WTC11 (cell line): Measurements from ENCODE around the gene ETS1. TPM values are rescaled to one million over a fixed set of nuclear protein-coding genes. Genes with fewer than 3 reads are reported as not detected.

ENCODE experiments used
- ATAC-seq: fragments of 200-7000 bp; cut with Tn5 transposase; 2 replicates; pipeline ENCODE4 v1.10.0; 2021; ENCODE audit warnings: mild to moderate bottlenecking, moderate library complexity
- CTCF ChIA-PET: fragments of 300-600 bp; sonication (Branson Sonifier 250); formaldehyde crosslinking; loops from one replicate; lab custom pipeline; 2021; ENCODE audit warnings: antibody characterized with exemption; lab: Charles Lee
- POLR2A ChIA-PET: fragments of 350-600 bp; sonication (Branson Sonifier 250); formaldehyde crosslinking; loops from one replicate; lab custom pipeline; 2021; ENCODE audit warnings: antibody characterized with exemption; lab: Charles Lee
- DNase-seq: peaks from one replicate; pipeline ENCODE4 v3.0.0; 2021; ENCODE audit warnings: low spot score
- H3K27ac Mint-ChIP-seq: 2 replicates; pipeline ENCODE4 v1.8.0; 2021; ENCODE audit warnings: mixed read lengths
- H3K27me3 Mint-ChIP-seq: 2 replicates; pipeline ENCODE4 v1.8.0; 2021; ENCODE audit warnings: low read depth, mild to moderate bottlenecking, moderate library complexity, mixed read lengths
- H3K36me3 Mint-ChIP-seq: 2 replicates; pipeline ENCODE4 v1.8.0; 2021; ENCODE audit warnings: mixed read lengths
- H3K4me1 Mint-ChIP-seq: 2 replicates; pipeline ENCODE4 v1.8.0; 2022; ENCODE audit warnings: mixed read lengths
- H3K4me3 Mint-ChIP-seq: 2 replicates; pipeline ENCODE4 v1.8.0; 2021; ENCODE audit warnings: mild to moderate bottlenecking, moderate library complexity, mixed read lengths
- H3K9me3 Mint-ChIP-seq: 2 replicates; pipeline ENCODE4 v1.8.0; 2021; ENCODE audit warnings: mixed read lengths
- ATF3 ChIP-seq: sonication (generic); formaldehyde crosslinking; conservative IDR thresholded peaks from 2 replicates; pipeline ENCODE4 v1.8.1; 2022; ENCODE audit warnings: mild to moderate bottlenecking, missing genetic modification reagents
- ATF6 ChIP-seq: sonication (generic); formaldehyde crosslinking; IDR thresholded peaks from 2 replicates; pipeline ENCODE4 v1.8.1; 2023; ENCODE audit warnings: mild to moderate bottlenecking, missing genetic modification reagents
- CTCF ChIP-seq: fragments of 200-600 bp; IDR thresholded peaks from 2 replicates; pipeline ENCODE4 v1.8.0; 2022; ENCODE audit warnings: antibody characterized with exemption
- ELF4 ChIP-seq: sonication (generic); formaldehyde crosslinking; IDR thresholded peaks from 2 replicates; pipeline ENCODE4 v1.8.1; 2022; ENCODE audit warnings: low read depth, mild to moderate bottlenecking, moderate library complexity, missing genetic modification reagents
- ESRRA ChIP-seq: sonication (generic); formaldehyde crosslinking; IDR thresholded peaks from 2 replicates; pipeline ENCODE4 v1.8.1; 2022; ENCODE audit warnings: mild to moderate bottlenecking, missing genetic modification reagents, borderline replicate concordance
- PRDM15 ChIP-seq: sonication (generic); formaldehyde crosslinking; IDR thresholded peaks from 2 replicates; pipeline ENCODE4 v1.8.0; 2022; ENCODE audit warnings: missing genetic modification reagents
- PREB ChIP-seq: sonication (generic); formaldehyde crosslinking; IDR thresholded peaks from 2 replicates; pipeline ENCODE4 v1.8.1; 2022; ENCODE audit warnings: mild to moderate bottlenecking, missing genetic modification reagents, moderate library complexity, borderline replicate concordance
- RORB ChIP-seq: fragments of 250-450 bp; sonication (Bioruptor Pico); IDR thresholded peaks from 2 replicates; pipeline ENCODE4 v1.9.0; 2021; ENCODE audit warnings: mild to moderate bottlenecking
- TCF7 ChIP-seq: sonication (generic); formaldehyde crosslinking; IDR thresholded peaks from 2 replicates; pipeline ENCODE4 v1.8.0; 2022; ENCODE audit warnings: mild to moderate bottlenecking, low read depth, missing genetic modification reagents, moderate library complexity
- USF2 ChIP-seq: sonication (generic); formaldehyde crosslinking; IDR thresholded peaks from 2 replicates; pipeline ENCODE4 v1.8.1; 2023; ENCODE audit warnings: mild to moderate bottlenecking, missing genetic modification reagents, moderate library complexity
- ZBTB21 ChIP-seq: sonication (generic); formaldehyde crosslinking; IDR thresholded peaks from 2 replicates; pipeline ENCODE4 v1.8.1; 2023; ENCODE audit warnings: mild to moderate bottlenecking, missing genetic modification reagents, borderline replicate concordance
- ZMAT4 ChIP-seq: fragments of 250-450 bp; sonication (Bioruptor Pico); IDR thresholded peaks from 2 replicates; pipeline ENCODE4 v1.9.0; 2021; ENCODE audit warnings: mild to moderate bottlenecking
- ZNF425 ChIP-seq: fragments of 250-450 bp; sonication (Bioruptor Pico); conservative IDR thresholded peaks from 2 replicates; pipeline ENCODE4 v1.9.0; 2021; ENCODE audit warnings: mild to moderate bottlenecking
- total RNA-seq: library from RNA; stranded (reverse); gene quantifications from 3 replicates; pipeline ENCODE4 v1.2.3, GENCODE V29; 2021

The ETS1 gene
- total RNA-seq, 1 experiment from 2014 or later = 33.1 TPM

- CTCF ChIA-PET = interaction anchor here (1.0 to 4.0 kb wide), 7 partner anchors 9 to 464 kb away, joined by 3 to 15 read pairs (median 4); no protein-coding TSS in a partner anchor
- peaks cover 36% of the 10 kb centered on the region for H3K27me3 Mint-ChIP-seq
- POLR2A ChIA-PET = no interaction called here
- H3K4me1 Mint-ChIP-seq = peaks cover 37% of the 10 kb centered on the region
- no peak overlapping the region for H3K27ac Mint-ChIP-seq
- ATAC-seq (no peak; the same call in 1 of the 2 replicates), DNase-seq (no peak)
- H3K4me3 Mint-ChIP-seq = no peak overlapping the region
- TF ChIP-seq ZNF425 (no peak), ATF6 (CRISPR knock-in tag) (no peak), TCF7 (CRISPR knock-in tag) (no peak), ESRRA (no peak), PRDM15 (CRISPR knock-in tag) (no peak), ATF3 (CRISPR knock-in tag) (no peak), ZMAT4 (CRISPR knock-in tag) (no peak), CTCF (no peak), ZBTB21 (CRISPR knock-in tag) (no peak), RORB (CRISPR knock-in tag) (no peak), ELF4 (no peak), USF2 (CRISPR knock-in tag) (no peak), PREB (no peak)
- H3K9me3 Mint-ChIP-seq = no peaks in the 10 kb centered on the region
- no peaks in the 10 kb centered on the region for H3K36me3 Mint-ChIP-seq
Measured at GRCh38 chr11:128621601-128622501, 34.5 kb upstream of the ETS1 start.
